SK-N-SH treated with all-trans-retinoic acid at 6 μM for 48 hours (cell line): ENCODE measurements around the gene GOLGA5.

Experiments used
- BACH2 ChIP-seq: fragments of 250-450 bp; sonication (Bioruptor Pico); IDR thresholded peaks from 2 replicates; pipeline ENCODE4 v1.9.0; 2021; ENCODE audit warnings: mild to moderate bottlenecking, borderline replicate concordance
- TF ChIP-seq, protein P1 (sequence below): fragments of 250-450 bp; sonication (Bioruptor Pico); IDR thresholded peaks from 2 replicates; pipeline ENCODE4 v1.8.0; 2020; ENCODE audit warnings: mild to moderate bottlenecking, moderate library complexity, borderline replicate concordance

GRCh38 chr14:92800525-92800924 lies 6.4 kb downstream of the GOLGA5 start:
- no peak for TF ChIP-seq BACH2
- TF ChIP-seq, protein P1, sequence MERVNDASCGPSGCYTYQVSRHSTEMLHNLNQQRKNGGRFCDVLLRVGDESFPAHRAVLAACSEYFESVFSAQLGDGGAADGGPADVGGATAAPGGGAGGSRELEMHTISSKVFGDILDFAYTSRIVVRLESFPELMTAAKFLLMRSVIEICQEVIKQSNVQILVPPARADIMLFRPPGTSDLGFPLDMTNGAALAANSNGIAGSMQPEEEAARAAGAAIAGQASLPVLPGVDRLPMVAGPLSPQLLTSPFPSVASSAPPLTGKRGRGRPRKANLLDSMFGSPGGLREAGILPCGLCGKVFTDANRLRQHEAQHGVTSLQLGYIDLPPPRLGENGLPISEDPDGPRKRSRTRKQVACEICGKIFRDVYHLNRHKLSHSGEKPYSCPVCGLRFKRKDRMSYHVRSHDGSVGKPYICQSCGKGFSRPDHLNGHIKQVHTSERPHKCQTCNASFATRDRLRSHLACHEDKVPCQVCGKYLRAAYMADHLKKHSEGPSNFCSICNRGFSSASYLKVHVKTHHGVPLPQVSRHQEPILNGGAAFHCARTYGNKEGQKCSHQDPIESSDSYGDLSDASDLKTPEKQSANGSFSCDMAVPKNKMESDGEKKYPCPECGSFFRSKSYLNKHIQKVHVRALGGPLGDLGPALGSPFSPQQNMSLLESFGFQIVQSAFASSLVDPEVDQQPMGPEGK (CRISPR knock-in tag), result no peak
